Keratinocyte (primary cell): ENCODE results near the gene FHOD1.

Source experiments
- EZH2 ChIP-seq: IDR thresholded peaks from one replicate; pipeline ENCODE4 v1.6.1; 2012; ENCODE audit warnings: inconsistent platforms, mild to moderate bottlenecking, low read length, moderate library complexity
- TF ChIP-seq, protein P1 (sequence below), 3 experiments: IDR thresholded peaks in 1 of 3; conservative IDR thresholded peaks in 1 of 3; optimal IDR thresholded peaks in 1 of 3; 2 replicates in 2 of 3; 3 replicates in 1 of 3; pipeline versions ENCODE3 to v1.5.1; 2011; ENCODE audit warnings: low read length in 3 of 3, mild to moderate bottlenecking in 3 of 3, moderate library complexity in 2 of 3, control low read depth in 1 of 3, inconsistent platforms in 1 of 3; ENCODE audit not compliant: insufficient read depth in 2 of 3; ENCODE audit errors: extremely low read depth in 1 of 3

DNA sequence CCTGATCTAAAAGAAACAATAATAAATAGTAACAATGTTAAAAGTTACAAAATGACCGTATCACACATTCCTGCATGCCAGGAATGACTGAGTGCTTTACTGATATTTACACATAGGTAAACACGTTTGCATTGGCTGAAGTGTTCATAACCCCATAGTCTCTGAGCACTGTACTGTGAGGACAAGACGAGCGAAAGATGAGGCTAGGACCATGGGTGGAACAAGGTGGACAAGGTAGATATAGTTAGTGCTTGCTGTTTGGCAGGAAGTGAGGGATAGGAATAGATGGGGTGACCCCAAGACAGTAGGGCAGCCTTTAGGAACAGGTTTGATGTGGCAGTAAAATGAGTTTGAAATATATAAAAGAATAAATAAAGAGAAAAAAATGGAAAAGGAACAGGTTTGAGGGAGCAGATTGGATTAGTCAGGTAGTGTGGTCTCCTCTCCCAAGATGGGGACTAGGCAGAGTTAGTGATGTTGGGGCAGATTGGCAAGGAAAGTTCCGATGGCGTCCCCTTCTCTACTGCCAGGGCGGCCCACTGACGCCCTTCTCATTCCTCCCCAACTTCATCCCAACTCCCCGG, 55.8 kb downstream of the FHOD1 start:
- TF ChIP-seq, protein P1, sequence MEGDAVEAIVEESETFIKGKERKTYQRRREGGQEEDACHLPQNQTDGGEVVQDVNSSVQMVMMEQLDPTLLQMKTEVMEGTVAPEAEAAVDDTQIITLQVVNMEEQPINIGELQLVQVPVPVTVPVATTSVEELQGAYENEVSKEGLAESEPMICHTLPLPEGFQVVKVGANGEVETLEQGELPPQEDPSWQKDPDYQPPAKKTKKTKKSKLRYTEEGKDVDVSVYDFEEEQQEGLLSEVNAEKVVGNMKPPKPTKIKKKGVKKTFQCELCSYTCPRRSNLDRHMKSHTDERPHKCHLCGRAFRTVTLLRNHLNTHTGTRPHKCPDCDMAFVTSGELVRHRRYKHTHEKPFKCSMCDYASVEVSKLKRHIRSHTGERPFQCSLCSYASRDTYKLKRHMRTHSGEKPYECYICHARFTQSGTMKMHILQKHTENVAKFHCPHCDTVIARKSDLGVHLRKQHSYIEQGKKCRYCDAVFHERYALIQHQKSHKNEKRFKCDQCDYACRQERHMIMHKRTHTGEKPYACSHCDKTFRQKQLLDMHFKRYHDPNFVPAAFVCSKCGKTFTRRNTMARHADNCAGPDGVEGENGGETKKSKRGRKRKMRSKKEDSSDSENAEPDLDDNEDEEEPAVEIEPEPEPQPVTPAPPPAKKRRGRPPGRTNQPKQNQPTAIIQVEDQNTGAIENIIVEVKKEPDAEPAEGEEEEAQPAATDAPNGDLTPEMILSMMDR (optimal IDR thresholded peaks at IDR 0.05 in 1 of 3, IDR thresholded peaks at IDR 0.05 in 1 of 3, conservative IDR thresholded peaks at IDR 0.05 in 1 of 3; ENCODE audit: extremely low read depth in 1 of 3, insufficient read depth in 2 of 3, low read length in 3 of 3) = no peak
- TF ChIP-seq EZH2 = no peak
